HG02610 (cell line): ENCODE measurements around the gene BHLHE40.
A peak's percentile ranks its signal among the peaks of the same experiment; 100 is the strongest.

ENCODE experiments used
- ATAC-seq: cut with Tn5 transposase; IDR thresholded peaks from one replicate; pipeline ENCODE4 v1.9.1; 2021; ENCODE audit warnings: mild to moderate bottlenecking, moderate library complexity; ENCODE audit not compliant: unreplicated experiment

BHLHE40 gene

GRCh38 chr3:4979428-4980228 is at the start of gene BHLHE40:
TSS of gene BHLHE40 (plus strand) at chr3:4979437. CDS start at chr3:4979719, 282 bp downstream.
- peak; percentile 2 for ATAC-seq

- no peak for ATAC-seq
Observed at GRCh38 chr3:4930501-4930900, 48.7 kb upstream of the BHLHE40 start.

GRCh38 chr3:4934050-4934449 is 45.2 kb upstream of the BHLHE40 start:
- no peak for ATAC-seq

- peak; percentile 82 for ATAC-seq
Observed at GRCh38 chr3:4935347-4935746, 43.9 kb upstream of the BHLHE40 start.

GRCh38 chr3:4936982-4937614 is 42.1 kb upstream of the BHLHE40 start:
- peak; percentile 76 for ATAC-seq

- no peak for ATAC-seq
Observed at GRCh38 chr3:4938281-4938982, 40.8 kb upstream of the BHLHE40 start.

- ATAC-seq = no peak
Observed at GRCh38 chr3:4939276-4939675, 40.0 kb upstream of the BHLHE40 start.

- ATAC-seq = no peak
Observed at GRCh38 chr3:4940985-4941384, 38.3 kb upstream of the BHLHE40 start.

GRCh38 chr3:4943549-4943948 is 35.7 kb upstream of the BHLHE40 start:
- ATAC-seq = no peak

GRCh38 chr3:4945324-4945723 is 33.9 kb upstream of the BHLHE40 start:
- ATAC-seq = no peak

- ATAC-seq = no peak
Observed at GRCh38 chr3:4947028-4947427, 32.2 kb upstream of the BHLHE40 start.

- ATAC-seq = no peak
Observed at GRCh38 chr3:4948395-4948794, 30.8 kb upstream of the BHLHE40 start.

- ATAC-seq = no peak
Observed at GRCh38 chr3:4949004-4949403, 30.2 kb upstream of the BHLHE40 start.

- ATAC-seq = no peak
Observed at GRCh38 chr3:4949659-4950058, 29.6 kb upstream of the BHLHE40 start.

GRCh38 chr3:4950351-4950784 is 28.9 kb upstream of the BHLHE40 start:
- ATAC-seq = no peak

GRCh38 chr3:4950948-4951347 is 28.3 kb upstream of the BHLHE40 start:
- ATAC-seq = no peak

GRCh38 chr3:4953119-4953518 is 26.1 kb upstream of the BHLHE40 start:
- ATAC-seq = no peak

GRCh38 chr3:4954256-4955000 is 24.8 kb upstream of the BHLHE40 start:
- no peak for ATAC-seq

- ATAC-seq = no peak
Observed at GRCh38 chr3:4956099-4956498, 23.1 kb upstream of the BHLHE40 start.

GRCh38 chr3:4956738-4957137 is 22.5 kb upstream of the BHLHE40 start:
- no peak for ATAC-seq

- no peak for ATAC-seq
Observed at GRCh38 chr3:4957978-4958377, 21.3 kb upstream of the BHLHE40 start.
